Epithelial cell of prostate (primary cell): ENCODE results near the gene GLMP.
A peak's percentile ranks its signal among the peaks of the same experiment; 100 is the strongest.

ENCODE experiments used
- DNase-seq: peaks from one replicate; pipeline ENCODE4 v3.0.0-alpha.2; 2011; ENCODE audit warnings: low read depth, low spot score
- H3K27ac ChIP-seq: fragments of 450-650 bp; 2 replicates; pipeline ENCODE4 v1.5.1; 2017; ENCODE audit warnings: mild to moderate bottlenecking

GLMP gene

GRCh38 chr1:156258859-156259258 lies 36.6 kb downstream of the GLMP start:
- H3K27ac ChIP-seq = peak overlapping the region; percentile 10
- DNase-seq = peak; percentile 51

DNA sequence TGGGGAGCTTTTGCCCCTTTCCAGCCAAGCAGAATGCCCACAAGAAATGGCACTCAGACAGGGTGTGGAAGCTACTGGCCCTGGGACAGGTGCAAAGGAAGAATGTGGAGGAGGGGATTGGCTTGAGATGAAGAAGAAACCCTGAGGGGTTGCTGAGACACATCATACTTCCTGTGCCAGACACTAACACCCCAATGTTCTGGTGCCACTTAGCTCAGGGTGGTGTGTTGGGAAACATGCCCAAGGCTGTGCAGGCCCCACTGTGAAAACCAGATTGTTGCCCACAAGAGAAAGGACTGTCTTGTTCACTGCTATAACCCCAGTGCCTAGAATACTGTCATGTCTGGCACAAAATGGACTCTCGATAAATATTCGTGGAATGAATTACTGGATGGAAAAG lies 37.8 kb downstream of the GLMP start:
- no peak overlapping the region for H3K27ac ChIP-seq
- DNase-seq = no peak

DNA sequence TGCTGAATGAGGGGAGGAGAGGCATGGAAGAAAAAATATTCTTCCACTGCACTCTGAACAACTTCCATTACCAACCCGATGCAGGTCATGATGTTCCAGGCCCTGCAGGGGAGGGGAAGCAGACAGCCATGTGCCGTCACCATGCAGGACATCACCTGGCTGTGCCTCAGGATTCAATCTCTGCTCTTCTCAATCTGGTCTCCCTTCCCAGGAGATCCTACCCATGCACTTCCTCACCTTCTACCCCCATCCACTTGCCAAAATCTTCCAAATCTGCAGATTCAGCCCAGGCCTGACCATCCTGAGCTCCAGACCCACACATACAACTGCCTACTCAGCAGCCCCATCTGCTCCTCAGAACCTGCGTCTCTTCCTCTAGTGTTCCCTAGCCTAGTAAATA lies 41.8 kb downstream of the GLMP start:
- DNase-seq = no peak
- H3K27ac ChIP-seq = no peak overlapping the region

- no peak overlapping the region for H3K27ac ChIP-seq
- no peak for DNase-seq
These were observed 44.0 kb downstream of the GLMP start for GRCh38 chr1:156251527-156251926.

- DNase-seq = no peak
- no peak overlapping the region for H3K27ac ChIP-seq
These were observed 45.9 kb downstream of the GLMP start for GRCh38 chr1:156249593-156249992.

GRCh38 chr1:156248323-156248683 lies 47.2 kb downstream of the GLMP start:
- no peak for DNase-seq
- H3K27ac ChIP-seq = no peak overlapping the region

- no peak within 1 kb of the TSS for H3K27ac ChIP-seq
These were observed 47.8 kb downstream of the GLMP start, which contains the start of gene PAQR6 for GRCh38 chr1:156247460-156248322. Gene PAQR6 (minus strand): TSS chr1:156248056. CDS start chr1:156246731, 1,325 bp downstream.

GRCh38 chr1:156246781-156247459 lies 48.6 kb downstream of the GLMP start:
- H3K27ac ChIP-seq = no peak overlapping the region
- no peak for DNase-seq

More at GRCh38 chr1:156247460-156248322, 47.8 kb downstream of the GLMP start, which contains the start of gene PAQR6:
- DNase-seq = no peak

- H3K27ac ChIP-seq = no peak overlapping the region
These were observed 49.2 kb downstream of the GLMP start for GRCh38 chr1:156246241-156246780.

DNA sequence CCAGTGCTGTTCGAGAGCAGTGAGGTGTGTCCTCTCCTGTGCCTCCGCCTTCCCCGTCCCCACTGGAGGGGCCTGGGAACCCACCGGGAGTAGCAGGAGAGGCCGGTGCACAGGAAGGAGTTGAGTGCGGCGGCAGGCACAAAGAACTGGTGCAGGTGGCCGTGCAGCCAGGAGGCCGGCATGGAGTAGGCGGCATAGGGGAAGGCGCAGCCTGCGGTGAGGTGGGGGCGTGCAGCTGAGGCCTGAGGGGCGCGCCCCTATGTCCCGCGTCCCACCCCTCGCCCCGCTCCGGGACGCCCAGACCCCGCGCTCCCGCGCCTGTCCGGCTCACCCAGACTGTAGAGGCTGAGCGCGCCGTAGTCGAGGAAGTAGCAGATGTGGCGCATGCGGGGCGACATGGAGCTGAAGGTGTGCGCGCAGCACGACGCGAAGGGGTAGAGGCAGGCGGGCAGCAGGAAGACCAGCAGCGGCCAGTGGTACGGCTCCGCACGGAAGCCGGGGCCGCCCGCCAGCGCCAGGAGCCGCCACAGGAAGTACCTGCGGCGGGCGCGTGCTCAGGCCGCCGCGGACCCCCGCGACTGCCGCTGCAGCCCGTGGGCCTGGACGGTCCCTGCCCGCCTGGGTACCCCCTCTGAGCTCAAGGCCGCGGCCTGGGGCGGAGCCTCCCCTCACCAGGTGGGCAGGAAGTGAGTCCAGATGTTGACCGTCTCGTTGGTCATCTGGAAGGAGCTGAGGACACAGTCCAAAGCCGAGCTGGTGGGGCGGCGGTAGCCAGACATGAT lies 49.8 kb downstream of the GLMP start:
- no peak for DNase-seq
- H3K27ac ChIP-seq = no peak overlapping the region

More at GRCh38 chr1:156246241-156246780, 49.2 kb downstream of the GLMP start:
- no peak for DNase-seq

- H3K27ac ChIP-seq = no peak overlapping the region
These were observed 50.8 kb downstream of the GLMP start for GRCh38 chr1:156244712-156245111.

DNA sequence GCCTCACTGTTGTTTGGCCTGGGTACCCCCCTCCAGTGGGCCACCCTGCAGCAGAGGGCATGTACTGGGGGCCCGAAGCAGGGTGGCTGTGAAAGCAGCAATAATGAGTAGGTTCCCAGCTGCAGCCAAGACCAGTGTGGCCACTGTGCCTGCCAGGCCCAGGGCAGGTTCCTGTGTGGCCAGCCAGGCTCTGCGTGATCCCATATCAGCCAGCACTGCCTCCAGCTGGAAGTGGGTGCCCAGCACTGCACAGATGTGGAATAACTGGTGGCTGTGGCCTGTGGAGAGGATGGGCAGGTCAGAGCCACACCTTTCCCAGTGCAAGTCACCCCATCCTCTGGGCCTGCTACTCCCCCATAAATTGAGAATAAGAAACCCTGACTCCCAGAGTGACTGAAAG lies 51.4 kb downstream of the GLMP start:
- H3K27ac ChIP-seq = no peak overlapping the region
- no peak for DNase-seq

More at GRCh38 chr1:156244712-156245111, 50.8 kb downstream of the GLMP start:
- no peak for DNase-seq

DNA sequence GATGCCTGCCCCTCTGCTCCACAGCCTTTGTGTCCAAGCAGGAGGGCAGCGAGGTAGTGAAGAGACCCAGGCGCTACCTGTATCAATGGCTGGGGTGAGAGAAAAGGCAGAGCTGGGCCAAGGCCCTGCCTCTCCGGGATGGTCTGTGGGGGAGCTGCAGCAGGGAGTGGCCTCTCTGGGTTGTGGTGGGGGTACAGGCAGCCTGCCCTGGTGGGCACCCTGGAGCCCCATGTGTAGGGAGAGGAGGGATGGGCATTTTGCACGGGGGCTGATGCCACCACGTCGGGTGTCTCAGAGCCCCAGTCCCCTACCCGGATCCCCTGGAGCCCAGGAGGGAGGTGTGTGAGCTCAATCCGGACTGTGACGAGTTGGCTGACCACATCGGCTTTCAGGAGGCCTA lies 52.7 kb downstream of the GLMP start:
- no peak for DNase-seq

More for the DNA sequence above, 52.7 kb downstream of the GLMP start:
- H3K27ac ChIP-seq = no peak overlapping the region
